Stomach smooth muscle (tissue), 2 donors: ENCODE data around the gene MRPL43.

ENCODE experiments used
- H3K27ac ChIP-seq: one replicate; pipeline ENCODE4 v1.7.0; 2013; ENCODE audit warnings: mild to moderate bottlenecking, low read length, inconsistent platforms
- H3K27me3 ChIP-seq, 2 donors: one replicate each; pipeline ENCODE4 v1.7.0; 2013; ENCODE audit warnings: low read length in 2 of 2; ENCODE audit not compliant: insufficient read depth in 2 of 2, control insufficient read depth in 1 of 2
- H3K36me3 ChIP-seq, 2 donors: one replicate each; pipeline ENCODE4 v1.7.0; 2013; ENCODE audit warnings: low read length in 2 of 2; ENCODE audit not compliant: control insufficient read depth in 2 of 2, insufficient read depth in 2 of 2
- H3K4me1 ChIP-seq: one replicate; pipeline ENCODE4 v1.7.0; 2013; ENCODE audit warnings: low read length; ENCODE audit not compliant: control insufficient read depth, insufficient read depth
- H3K4me3 ChIP-seq, 2 donors: one replicate each; pipeline ENCODE4 v1.7.0; 2013; ENCODE audit warnings: low read length in 2 of 2
- H3K9ac ChIP-seq, 2 donors: one replicate each; pipeline ENCODE4 v1.7.0; 2013; ENCODE audit warnings: low read length in 2 of 2, mild to moderate bottlenecking in 1 of 2
- H3K9me3 ChIP-seq, 2 donors: one replicate each; pipeline ENCODE4 v1.7.0; 2013; ENCODE audit warnings: low read length in 2 of 2; ENCODE audit not compliant: control insufficient read depth in 2 of 2
- donor health status: healthy.
- donor health status: Pancreatic carcinoma.

The MRPL43 gene

DNA sequence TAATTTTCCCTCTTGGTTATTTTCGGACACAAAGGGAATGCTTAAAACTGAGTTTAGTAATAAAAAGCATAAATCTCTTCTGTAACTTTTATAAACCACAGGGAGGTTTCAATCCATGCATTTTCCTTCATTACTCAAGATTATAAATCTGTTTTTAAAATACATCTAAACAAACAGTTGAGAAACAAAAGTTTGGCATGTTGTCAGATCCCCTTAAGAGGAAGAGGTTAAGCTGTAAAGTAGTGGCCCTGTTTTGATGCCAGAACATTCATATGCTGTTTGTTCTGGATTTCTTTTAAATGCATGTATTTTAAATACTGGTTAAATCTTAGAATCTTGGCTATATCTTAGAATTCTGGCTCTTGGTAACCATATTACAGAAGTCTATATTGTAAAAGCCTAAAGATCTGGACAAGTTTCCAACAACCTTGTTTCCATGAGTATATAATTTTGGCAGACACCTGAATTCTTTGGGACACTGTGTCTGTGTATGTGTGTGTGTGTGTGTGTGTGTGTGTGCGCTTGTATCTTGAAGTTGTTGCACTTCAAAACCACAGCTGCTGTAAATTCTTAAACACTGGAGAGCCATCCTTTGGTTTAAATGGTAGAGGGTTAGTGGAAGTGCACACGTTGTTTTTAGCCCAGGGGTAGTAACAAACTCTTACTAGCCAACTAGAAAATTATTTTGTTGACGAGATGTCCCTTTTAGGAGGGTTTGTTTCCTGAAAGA is 24.8 kb downstream of the MRPL43 start:
- H3K36me3 ChIP-seq = peaks cover 29 to 42% of the 10 kb centered on the region in 2 donors
- H3K4me3 ChIP-seq = no peak overlapping the region
- no peaks in the 10 kb centered on the region for H3K4me1 ChIP-seq
- no peak overlapping the region for H3K27ac ChIP-seq
- no peak overlapping the region for H3K9ac ChIP-seq
- no peaks in the 10 kb centered on the region for H3K9me3 ChIP-seq
- no peaks in the 10 kb centered on the region for H3K27me3 ChIP-seq

DNA sequence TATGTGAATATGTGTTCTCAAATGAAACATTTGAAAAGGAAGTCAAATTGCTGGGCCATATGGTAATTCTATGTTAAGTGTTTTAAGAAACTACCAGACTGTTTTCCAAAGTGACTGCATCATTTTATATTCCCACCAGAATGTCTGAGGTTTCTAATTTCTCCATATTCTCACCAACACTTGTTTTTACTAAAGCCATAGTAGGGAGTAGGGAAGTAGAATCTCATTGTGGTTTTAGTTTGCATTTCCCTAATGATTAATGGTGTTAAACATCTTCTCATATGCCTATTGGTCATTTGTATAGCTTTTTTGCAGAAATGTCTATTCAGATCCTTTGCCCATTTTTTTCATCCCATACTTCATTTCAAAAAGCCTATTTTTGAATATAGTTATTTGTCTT is 27.0 kb downstream of the MRPL43 start:
- H3K9ac ChIP-seq = no peak overlapping the region
- H3K4me1 ChIP-seq = no peaks in the 10 kb centered on the region
- peaks cover 18 to 52% of the 10 kb centered on the region in 2 donors for H3K36me3 ChIP-seq
- no peak overlapping the region for H3K27ac ChIP-seq
- H3K9me3 ChIP-seq = no peaks in the 10 kb centered on the region
- no peaks in the 10 kb centered on the region for H3K27me3 ChIP-seq
- H3K4me3 ChIP-seq = no peak overlapping the region

DNA sequence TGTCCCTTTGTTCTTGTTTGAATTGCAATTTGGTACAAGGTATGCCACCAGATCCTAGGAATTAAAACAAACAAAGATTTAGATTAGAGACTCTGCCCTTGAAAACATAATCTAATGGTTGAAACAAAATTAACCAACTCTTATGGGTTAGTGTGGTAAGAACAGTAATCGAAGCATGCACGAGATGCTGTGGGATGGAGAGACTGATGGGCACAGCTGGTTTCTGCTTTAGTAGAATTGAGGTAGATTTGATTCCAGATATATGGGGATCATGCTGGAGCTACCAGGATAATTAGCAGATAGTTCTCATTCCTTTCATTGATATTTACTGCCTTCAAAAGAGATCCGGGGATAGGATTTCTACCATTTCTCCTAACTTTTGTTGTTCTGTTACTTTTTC is 38.4 kb downstream of the MRPL43 start:
- Histone ChIP-seq H3K27ac (no peak overlapping the region), H3K36me3 (peaks cover 40 to 41% of the 10 kb centered on the region in 2 donors), H3K4me3 (no peak overlapping the region), H3K4me1 (no peaks in the 10 kb centered on the region), H3K27me3 (no peaks in the 10 kb centered on the region), H3K9me3 (no peaks in the 10 kb centered on the region), H3K9ac (no peak overlapping the region)

DNA sequence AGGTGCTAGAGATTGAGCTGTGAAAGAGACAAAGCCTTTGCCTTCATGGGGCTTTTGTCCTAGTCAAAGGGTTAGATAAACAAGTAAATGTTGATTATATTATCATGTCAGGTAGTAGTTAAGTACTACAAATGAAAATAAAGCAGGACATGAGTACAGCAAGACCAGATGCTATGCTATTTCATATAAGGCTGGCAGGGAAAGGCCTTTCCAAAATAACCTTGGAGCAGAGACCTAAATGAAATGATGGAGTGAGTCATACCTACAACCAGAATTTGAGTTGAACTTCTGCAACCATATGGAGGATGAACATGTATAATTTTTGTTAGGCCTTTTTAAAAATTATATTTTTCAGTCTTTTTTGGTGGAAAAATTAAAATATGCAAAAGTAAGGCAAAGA is 41.5 kb downstream of the MRPL43 start:
- no peak overlapping the region for H3K27ac ChIP-seq

DNA sequence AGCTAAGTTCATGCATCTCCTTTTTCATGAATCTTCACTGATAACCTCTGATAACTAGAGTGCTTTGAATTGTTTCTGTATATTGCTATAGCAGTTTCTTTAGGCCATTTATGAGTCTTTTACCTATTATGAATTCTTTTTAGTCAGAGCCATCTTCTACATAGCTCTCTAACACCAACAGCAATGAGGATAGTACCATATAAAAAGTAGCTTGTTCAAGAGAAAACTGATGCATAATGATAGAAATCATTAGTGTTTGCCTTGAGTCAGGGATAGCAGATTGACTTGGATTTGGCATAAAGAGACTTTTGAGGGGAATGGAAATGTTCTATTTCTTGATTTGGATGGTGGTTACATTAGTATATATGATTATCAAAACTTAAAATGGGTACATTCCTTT is 43.8 kb downstream of the MRPL43 start:
- Histone ChIP-seq H3K27me3 (no peaks in the 10 kb centered on the region), H3K9me3 (no peaks in the 10 kb centered on the region), H3K4me3 (no peak overlapping the region), H3K36me3 (peaks cover 40% of the 10 kb centered on the region in 2 donors), H3K4me1 (no peaks in the 10 kb centered on the region), H3K9ac (no peak overlapping the region), H3K27ac (no peak overlapping the region)

More for the DNA sequence above, 41.5 kb downstream of the MRPL43 start:
- peaks cover 43 to 46% of the 10 kb centered on the region in 2 donors for H3K36me3 ChIP-seq
- H3K4me3 ChIP-seq = no peak overlapping the region
- H3K27me3 ChIP-seq = no peaks in the 10 kb centered on the region
- H3K9ac ChIP-seq = no peak overlapping the region
- no peaks in the 10 kb centered on the region for H3K9me3 ChIP-seq
- no peaks in the 10 kb centered on the region for H3K4me1 ChIP-seq

DNA sequence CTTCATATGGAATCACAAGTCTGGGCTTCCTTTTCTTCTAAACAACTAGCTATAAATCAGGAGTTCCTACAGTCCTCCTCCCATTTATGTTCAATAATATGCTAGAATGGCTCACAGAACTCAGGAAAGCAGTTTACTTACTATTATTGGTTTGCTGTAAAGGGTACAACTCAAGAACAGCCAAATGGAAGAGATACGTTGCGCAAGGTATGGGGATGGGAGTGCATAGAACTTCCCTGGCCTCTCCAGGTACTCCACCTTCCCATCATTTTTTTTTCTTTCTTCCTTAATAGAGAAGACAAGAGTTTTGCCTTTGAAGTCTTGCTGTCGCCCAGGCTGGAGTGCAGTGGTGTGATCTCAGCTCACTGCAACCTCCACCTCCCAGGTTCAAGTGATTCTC is 45.1 kb downstream of the MRPL43 start:
- Histone ChIP-seq H3K27me3 (no peaks in the 10 kb centered on the region), H3K4me3 (no peak overlapping the region), H3K4me1 (no peaks in the 10 kb centered on the region), H3K9me3 (no peaks in the 10 kb centered on the region), H3K36me3 (peaks cover 44 to 48% of the 10 kb centered on the region in 2 donors), H3K9ac (no peak overlapping the region), H3K27ac (no peak overlapping the region)

DNA sequence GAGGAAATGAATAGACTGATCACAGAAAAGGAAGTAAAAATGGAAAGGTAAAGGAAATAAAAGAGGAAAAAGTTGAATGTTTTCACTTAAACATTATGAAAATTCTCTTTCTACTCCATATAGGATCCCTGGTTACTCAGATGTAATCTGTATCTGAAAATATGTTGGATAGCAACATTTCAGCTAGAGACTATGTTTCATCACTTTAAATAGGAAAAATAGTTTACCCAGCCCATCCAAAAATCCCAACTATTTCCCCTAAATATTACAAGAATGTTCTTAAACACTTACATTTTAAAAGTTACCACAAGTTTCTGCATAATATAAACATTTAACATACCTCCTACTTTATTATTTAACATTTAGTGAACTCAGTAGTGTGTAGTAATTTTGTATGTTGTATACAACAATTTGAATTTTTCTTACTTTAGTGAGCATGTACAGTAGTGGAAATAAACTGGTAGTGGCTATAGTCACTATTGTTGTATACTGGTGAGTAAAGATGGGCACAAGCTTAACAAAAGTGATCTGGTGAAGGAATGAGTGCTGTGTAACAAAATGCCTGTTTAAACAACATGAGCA is 47.4 kb downstream of the MRPL43 start:
- no peak overlapping the region for H3K9ac ChIP-seq
- H3K9me3 ChIP-seq = no peaks in the 10 kb centered on the region
- no peak overlapping the region for H3K4me3 ChIP-seq
- no peak overlapping the region for H3K27ac ChIP-seq
- H3K4me1 ChIP-seq = no peaks in the 10 kb centered on the region
- H3K36me3 ChIP-seq = peaks cover 30 to 37% of the 10 kb centered on the region in 2 donors
- no peaks in the 10 kb centered on the region for H3K27me3 ChIP-seq
